GM18505 (cell line): ENCODE results near the gene SMIM17.
"Not testable (repeated sequence)": the region's sequence is repeated elsewhere in the genome, so short reads cannot be mapped to it uniquely, and the experiment has no call there.

Experiments used
- ATAC-seq: cut with Tn5 transposase; IDR thresholded peaks from one replicate; pipeline ENCODE4 v1.9.1; 2021; ENCODE audit not compliant: unreplicated experiment
- POLR2A ChIP-seq: IDR thresholded peaks from 4 replicates; pipeline ENCODE4 v1.6.1; 2011; ENCODE audit warnings: borderline replicate concordance; ENCODE audit not compliant: insufficient read depth, insufficient read length; ENCODE audit errors: extremely low read depth

SMIM17 gene

GRCh38 chr19:56670961-56671612 is 28.1 kb downstream of the SMIM17 start:
- TF ChIP-seq POLR2A = no peak
- ATAC-seq = no peak

- TF ChIP-seq POLR2A = no peak
- no peak for ATAC-seq
Observed at GRCh38 chr19:56671613-56671994, 28.6 kb downstream of the SMIM17 start, which contains the start of gene ZNF835. Gene ZNF835, minus strand, starts transcription at chr19:56671757. Its CDS starts 6,559 bp downstream, at chr19:56665198.

- ATAC-seq = not testable (repeated sequence)
Observed at GRCh38 chr19:56672610-56673009, 29.7 kb downstream of the SMIM17 start.

GRCh38 chr19:56678205-56678604 is 35.2 kb downstream of the SMIM17 start:
- TF ChIP-seq POLR2A = no peak
- ATAC-seq = no peak

GRCh38 chr19:56681702-56682101 is 38.7 kb downstream of the SMIM17 start:
- no peak for TF ChIP-seq POLR2A
- ATAC-seq = no peak

- ATAC-seq = no peak
Observed at GRCh38 chr19:56683116-56683515, 40.2 kb downstream of the SMIM17 start.

GRCh38 chr19:56687031-56687430 is 44.1 kb downstream of the SMIM17 start:
- no peak for TF ChIP-seq POLR2A
- ATAC-seq = no peak

More at GRCh38 chr19:56683116-56683515, 40.2 kb downstream of the SMIM17 start:
- TF ChIP-seq POLR2A = no peak

GRCh38 chr19:56689198-56689597 is 46.2 kb downstream of the SMIM17 start:
- ATAC-seq = no peak
- TF ChIP-seq POLR2A = no peak

- ATAC-seq = no peak
- no peak for TF ChIP-seq POLR2A
Observed at GRCh38 chr19:56690670-56691069, 47.7 kb downstream of the SMIM17 start.

- ATAC-seq = no peak
- no peak for TF ChIP-seq POLR2A
Observed at GRCh38 chr19:56692206-56692895, 49.4 kb downstream of the SMIM17 start.

GRCh38 chr19:56699552-56699951 is 56.6 kb downstream of the SMIM17 start:
- TF ChIP-seq POLR2A = no peak

GRCh38 chr19:56701895-56702294 is 58.9 kb downstream of the SMIM17 start:
- TF ChIP-seq POLR2A = no peak

More at GRCh38 chr19:56699552-56699951, 56.6 kb downstream of the SMIM17 start:
- ATAC-seq = no peak

GRCh38 chr19:56705939-56706338 is 63.0 kb downstream of the SMIM17 start:
- TF ChIP-seq POLR2A = no peak
- ATAC-seq = no peak

More at GRCh38 chr19:56701895-56702294, 58.9 kb downstream of the SMIM17 start:
- no peak for ATAC-seq
